ENCODE data around the gene SUN2. TPM values are rescaled to one million over a fixed set of nuclear protein-coding genes. Genes with fewer than 3 reads are reported as not detected.
A peak's percentile ranks its signal among the peaks of the same experiment; 100 is the strongest.

The SUN2 gene
- total RNA-seq, 3 donors from 2014 or later = 173 to 577 (median 266) TPM

DNA sequence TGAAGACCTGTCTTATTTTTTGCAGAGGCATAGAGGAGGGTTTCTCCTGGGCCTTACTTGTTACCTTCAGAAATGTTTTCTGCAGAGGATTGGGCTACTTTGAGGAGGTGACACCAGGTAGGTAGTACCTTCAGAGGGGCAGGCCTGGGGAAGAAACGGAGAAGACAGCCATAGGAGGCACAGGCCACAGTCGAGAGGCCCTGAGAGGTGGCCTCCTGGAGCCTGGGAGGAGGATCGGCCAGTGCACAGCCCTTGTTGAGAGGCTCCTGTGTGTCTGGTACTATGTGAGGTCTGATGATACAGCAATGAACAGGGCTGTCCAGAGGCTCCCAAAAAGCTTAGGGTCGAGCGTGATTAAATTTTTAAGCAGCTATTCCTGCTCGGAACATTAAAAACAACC is 38.6 kb downstream of the SUN2 start:
- no peaks in the 10 kb centered on the region for H3K9me3 ChIP-seq
- no peaks in the 10 kb centered on the region for H3K27me3 ChIP-seq
- no peaks in the 10 kb centered on the region for H3K4me1 ChIP-seq
- H3K4me3 ChIP-seq = no peak overlapping the region
- intact Hi-C loops (cut with DNase I; ENCODE audit: low total_unique reads) = no loop called here
- TF ChIP-seq POLR2AphosphoS5 (IDR thresholded peaks at IDR 0.05) (no peak), POLR2A (IDR thresholded peaks at IDR 0.05) (no peak)
- TF ChIP-seq, protein P1, sequence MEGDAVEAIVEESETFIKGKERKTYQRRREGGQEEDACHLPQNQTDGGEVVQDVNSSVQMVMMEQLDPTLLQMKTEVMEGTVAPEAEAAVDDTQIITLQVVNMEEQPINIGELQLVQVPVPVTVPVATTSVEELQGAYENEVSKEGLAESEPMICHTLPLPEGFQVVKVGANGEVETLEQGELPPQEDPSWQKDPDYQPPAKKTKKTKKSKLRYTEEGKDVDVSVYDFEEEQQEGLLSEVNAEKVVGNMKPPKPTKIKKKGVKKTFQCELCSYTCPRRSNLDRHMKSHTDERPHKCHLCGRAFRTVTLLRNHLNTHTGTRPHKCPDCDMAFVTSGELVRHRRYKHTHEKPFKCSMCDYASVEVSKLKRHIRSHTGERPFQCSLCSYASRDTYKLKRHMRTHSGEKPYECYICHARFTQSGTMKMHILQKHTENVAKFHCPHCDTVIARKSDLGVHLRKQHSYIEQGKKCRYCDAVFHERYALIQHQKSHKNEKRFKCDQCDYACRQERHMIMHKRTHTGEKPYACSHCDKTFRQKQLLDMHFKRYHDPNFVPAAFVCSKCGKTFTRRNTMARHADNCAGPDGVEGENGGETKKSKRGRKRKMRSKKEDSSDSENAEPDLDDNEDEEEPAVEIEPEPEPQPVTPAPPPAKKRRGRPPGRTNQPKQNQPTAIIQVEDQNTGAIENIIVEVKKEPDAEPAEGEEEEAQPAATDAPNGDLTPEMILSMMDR (IDR thresholded peaks at IDR 0.05) = no peak
- no peaks in the 10 kb centered on the region for H3K36me3 ChIP-seq
- no peak for DNase-seq (ENCODE audit: low spot score in 2 of 2)
- H3K27ac ChIP-seq = peak overlapping the region; percentile 19 to 23

DNA sequence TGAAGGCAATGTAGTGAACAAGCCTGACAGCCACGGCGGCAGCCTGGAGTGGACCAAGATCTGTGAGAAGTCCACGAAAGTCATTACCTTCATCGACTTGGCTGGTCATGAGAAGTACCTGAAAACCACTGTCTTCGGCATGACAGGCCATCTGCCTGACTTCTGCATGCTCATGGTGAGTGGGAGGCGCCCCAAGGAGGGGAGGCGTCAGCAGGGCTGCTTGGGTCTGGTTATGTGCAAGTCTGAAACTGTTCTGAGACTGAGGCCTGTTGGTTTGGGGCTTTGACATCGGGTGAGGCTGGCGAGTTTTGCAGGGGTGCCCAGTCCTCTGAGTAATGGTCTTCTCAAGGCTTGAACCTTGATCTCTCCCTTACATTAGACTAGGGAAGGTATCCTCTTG is 39.0 kb downstream of the SUN2 start:
- TF ChIP-seq POLR2AphosphoS5 (IDR thresholded peaks at IDR 0.05) = no peak
- no peak for TF ChIP-seq POLR2A (IDR thresholded peaks at IDR 0.05)
- TF ChIP-seq, protein P1 (IDR thresholded peaks at IDR 0.05) = no peak
- Histone ChIP-seq H3K4me3 (no peak overlapping the region), H3K4me1 (no peaks in the 10 kb centered on the region), H3K27me3 (no peaks in the 10 kb centered on the region), H3K36me3 (no peaks in the 10 kb centered on the region), H3K27ac (peak overlapping the region in 1 of 2 donors; percentile 19), H3K9me3 (no peaks in the 10 kb centered on the region)
- DNase-seq (ENCODE audit: low spot score in 2 of 2) = peak in 1 of 2 donors; percentile 38
- intact Hi-C loops (cut with DNase I; ENCODE audit: low total_unique reads) = no loop called here

- no peaks in the 10 kb centered on the region for H3K36me3 ChIP-seq
- no peaks in the 10 kb centered on the region for H3K27me3 ChIP-seq
- no peak for TF ChIP-seq POLR2A (IDR thresholded peaks at IDR 0.05)
- TF ChIP-seq, protein P1 (IDR thresholded peaks at IDR 0.05) = no peak
- no peak for TF ChIP-seq POLR2AphosphoS5 (IDR thresholded peaks at IDR 0.05)
- no peak for DNase-seq (ENCODE audit: low spot score in 2 of 2)
- H3K4me3 ChIP-seq = no peak overlapping the region
- H3K9me3 ChIP-seq = no peaks in the 10 kb centered on the region
- H3K27ac ChIP-seq = no peak overlapping the region
- intact Hi-C loops (cut with DNase I; ENCODE audit: low total_unique reads) = no loop called here
- H3K4me1 ChIP-seq = no peaks in the 10 kb centered on the region
These were observed 39.5 kb downstream of the SUN2 start for GRCh38 chr22:38716271-38716670.

- intact Hi-C loops (cut with DNase I; ENCODE audit: low total_unique reads) = no loop called here
- H3K27me3 ChIP-seq = no peaks in the 10 kb centered on the region
- TF ChIP-seq POLR2AphosphoS5 (IDR thresholded peaks at IDR 0.05) (no peak), POLR2A (IDR thresholded peaks at IDR 0.05) (no peak)
- TF ChIP-seq, protein P1 (IDR thresholded peaks at IDR 0.05) = no peak
- no peak overlapping the region for H3K27ac ChIP-seq
- H3K4me1 ChIP-seq = no peaks in the 10 kb centered on the region
- no peak for DNase-seq (ENCODE audit: low spot score in 2 of 2)
- H3K4me3 ChIP-seq = no peak overlapping the region
- no peaks in the 10 kb centered on the region for H3K9me3 ChIP-seq
- no peaks in the 10 kb centered on the region for H3K36me3 ChIP-seq
These were observed 39.9 kb downstream of the SUN2 start for GRCh38 chr22:38715852-38716251.

- no peak overlapping the region for H3K4me3 ChIP-seq
- intact Hi-C loops (cut with DNase I; ENCODE audit: low total_unique reads) = no loop called here
- peak in 1 of 2 donors; percentile 31 for DNase-seq (ENCODE audit: low spot score in 2 of 2)
- no peaks in the 10 kb centered on the region for H3K9me3 ChIP-seq
- no peaks in the 10 kb centered on the region for H3K4me1 ChIP-seq
- H3K27me3 ChIP-seq = no peaks in the 10 kb centered on the region
- H3K36me3 ChIP-seq = no peaks in the 10 kb centered on the region
- no peak overlapping the region for H3K27ac ChIP-seq
- TF ChIP-seq, protein P1 (IDR thresholded peaks at IDR 0.05) = no peak
- TF ChIP-seq POLR2AphosphoS5 (IDR thresholded peaks at IDR 0.05) (no peak), POLR2A (IDR thresholded peaks at IDR 0.05) (no peak)
These were observed 40.5 kb downstream of the SUN2 start for GRCh38 chr22:38715176-38715764.
